Measurements from ENCODE around the gene LDB2.

LDB2 gene

GRCh38 chr4:16788868-16789267, 109.6 kb downstream of the LDB2 start:
- no peak overlapping the region for H3K4me3 ChIP-seq (ENCODE audit: insufficient read depth, low read depth, low read length, poor library complexity, severe bottlenecking)
- H3K27me3 ChIP-seq (replicated peaks; ENCODE audit: control insufficient read depth, insufficient read depth, low read length, poor library complexity, severe bottlenecking) = no peaks in the 10 kb centered on the region
- H3K27ac ChIP-seq (ENCODE audit: insufficient read depth, low read length, poor library complexity, severe bottlenecking) = no peak overlapping the region
- no peaks in the 10 kb centered on the region for H3K9me3 ChIP-seq (ENCODE audit: control insufficient read depth, low read length)
- no peaks in the 10 kb centered on the region for H3K36me3 ChIP-seq (ENCODE audit: control insufficient read depth, insufficient read depth, low read length)
- H3K4me1 ChIP-seq (ENCODE audit: control insufficient read depth, insufficient read depth, low read length, poor library complexity, severe bottlenecking) = no peaks in the 10 kb centered on the region
- DNase-seq = no peak

- no peak overlapping the region for H3K4me3 ChIP-seq (ENCODE audit: insufficient read depth, low read depth, low read length, poor library complexity, severe bottlenecking)
- H3K36me3 ChIP-seq (ENCODE audit: control insufficient read depth, insufficient read depth, low read length) = no peaks in the 10 kb centered on the region
- no peaks in the 10 kb centered on the region for H3K27me3 ChIP-seq (replicated peaks; ENCODE audit: control insufficient read depth, insufficient read depth, low read length, poor library complexity, severe bottlenecking)
- DNase-seq = no peak
- H3K27ac ChIP-seq (ENCODE audit: insufficient read depth, low read length, poor library complexity, severe bottlenecking) = no peak overlapping the region
- H3K4me1 ChIP-seq (ENCODE audit: control insufficient read depth, insufficient read depth, low read length, poor library complexity, severe bottlenecking) = no peaks in the 10 kb centered on the region
- no peaks in the 10 kb centered on the region for H3K9me3 ChIP-seq (ENCODE audit: control insufficient read depth, low read length)
Measured at GRCh38 chr4:16785793-16786527, 112.5 kb downstream of the LDB2 start.

GRCh38 chr4:16783119-16783518, 115.3 kb downstream of the LDB2 start:
- no peaks in the 10 kb centered on the region for H3K36me3 ChIP-seq (ENCODE audit: control insufficient read depth, insufficient read depth, low read length)
- DNase-seq = no peak
- no peaks in the 10 kb centered on the region for H3K27me3 ChIP-seq (replicated peaks; ENCODE audit: control insufficient read depth, insufficient read depth, low read length, poor library complexity, severe bottlenecking)
- H3K9me3 ChIP-seq (ENCODE audit: control insufficient read depth, low read length) = no peaks in the 10 kb centered on the region
- no peak overlapping the region for H3K27ac ChIP-seq (ENCODE audit: insufficient read depth, low read length, poor library complexity, severe bottlenecking)
- H3K4me1 ChIP-seq (ENCODE audit: control insufficient read depth, insufficient read depth, low read length, poor library complexity, severe bottlenecking) = no peaks in the 10 kb centered on the region
- H3K4me3 ChIP-seq (ENCODE audit: insufficient read depth, low read depth, low read length, poor library complexity, severe bottlenecking) = no peak overlapping the region

- Histone ChIP-seq H3K9me3 (ENCODE audit: control insufficient read depth, low read length) (no peaks in the 10 kb centered on the region), H3K4me3 (ENCODE audit: insufficient read depth, low read depth, low read length, poor library complexity, severe bottlenecking) (no peak overlapping the region), H3K27me3 (replicated peaks; ENCODE audit: control insufficient read depth, insufficient read depth, low read length, poor library complexity, severe bottlenecking) (no peaks in the 10 kb centered on the region), H3K27ac (ENCODE audit: insufficient read depth, low read length, poor library complexity, severe bottlenecking) (no peak overlapping the region), H3K36me3 (ENCODE audit: control insufficient read depth, insufficient read depth, low read length) (no peaks in the 10 kb centered on the region), H3K4me1 (ENCODE audit: control insufficient read depth, insufficient read depth, low read length, poor library complexity, severe bottlenecking) (no peaks in the 10 kb centered on the region)
- no peak for DNase-seq
Measured at GRCh38 chr4:16779028-16779675, 119.3 kb downstream of the LDB2 start.

GRCh38 chr4:16777726-16778125, 120.7 kb downstream of the LDB2 start:
- H3K27ac ChIP-seq (ENCODE audit: insufficient read depth, low read length, poor library complexity, severe bottlenecking) = no peak overlapping the region
- no peak overlapping the region for H3K4me3 ChIP-seq (ENCODE audit: insufficient read depth, low read depth, low read length, poor library complexity, severe bottlenecking)
- DNase-seq = no peak

GRCh38 chr4:16775411-16776154, 122.9 kb downstream of the LDB2 start:
- Histone ChIP-seq H3K27ac (ENCODE audit: insufficient read depth, low read length, poor library complexity, severe bottlenecking) (no peak overlapping the region), H3K4me1 (ENCODE audit: control insufficient read depth, insufficient read depth, low read length, poor library complexity, severe bottlenecking) (no peaks in the 10 kb centered on the region), H3K27me3 (replicated peaks; ENCODE audit: control insufficient read depth, insufficient read depth, low read length, poor library complexity, severe bottlenecking) (no peaks in the 10 kb centered on the region), H3K36me3 (ENCODE audit: control insufficient read depth, insufficient read depth, low read length) (no peaks in the 10 kb centered on the region), H3K4me3 (ENCODE audit: insufficient read depth, low read depth, low read length, poor library complexity, severe bottlenecking) (no peak overlapping the region), H3K9me3 (ENCODE audit: control insufficient read depth, low read length) (no peaks in the 10 kb centered on the region)
- no peak for DNase-seq

More at GRCh38 chr4:16777726-16778125, 120.7 kb downstream of the LDB2 start:
- H3K9me3 ChIP-seq (ENCODE audit: control insufficient read depth, low read length) = no peaks in the 10 kb centered on the region
- H3K4me1 ChIP-seq (ENCODE audit: control insufficient read depth, insufficient read depth, low read length, poor library complexity, severe bottlenecking) = no peaks in the 10 kb centered on the region
- H3K36me3 ChIP-seq (ENCODE audit: control insufficient read depth, insufficient read depth, low read length) = no peaks in the 10 kb centered on the region
- no peaks in the 10 kb centered on the region for H3K27me3 ChIP-seq (replicated peaks; ENCODE audit: control insufficient read depth, insufficient read depth, low read length, poor library complexity, severe bottlenecking)

- DNase-seq = no peak
- H3K36me3 ChIP-seq (ENCODE audit: control insufficient read depth, insufficient read depth, low read length) = no peaks in the 10 kb centered on the region
- no peaks in the 10 kb centered on the region for H3K27me3 ChIP-seq (replicated peaks; ENCODE audit: control insufficient read depth, insufficient read depth, low read length, poor library complexity, severe bottlenecking)
- no peaks in the 10 kb centered on the region for H3K4me1 ChIP-seq (ENCODE audit: control insufficient read depth, insufficient read depth, low read length, poor library complexity, severe bottlenecking)
- no peak overlapping the region for H3K4me3 ChIP-seq (ENCODE audit: insufficient read depth, low read depth, low read length, poor library complexity, severe bottlenecking)
- no peaks in the 10 kb centered on the region for H3K9me3 ChIP-seq (ENCODE audit: control insufficient read depth, low read length)
- H3K27ac ChIP-seq (ENCODE audit: insufficient read depth, low read length, poor library complexity, severe bottlenecking) = no peak overlapping the region
Measured at GRCh38 chr4:16772366-16772850, 126.0 kb downstream of the LDB2 start.

- Histone ChIP-seq H3K4me1 (ENCODE audit: control insufficient read depth, insufficient read depth, low read length, poor library complexity, severe bottlenecking) (no peaks in the 10 kb centered on the region), H3K4me3 (ENCODE audit: insufficient read depth, low read depth, low read length, poor library complexity, severe bottlenecking) (no peak overlapping the region), H3K27me3 (replicated peaks; ENCODE audit: control insufficient read depth, insufficient read depth, low read length, poor library complexity, severe bottlenecking) (no peaks in the 10 kb centered on the region), H3K36me3 (ENCODE audit: control insufficient read depth, insufficient read depth, low read length) (no peaks in the 10 kb centered on the region), H3K9me3 (ENCODE audit: control insufficient read depth, low read length) (no peaks in the 10 kb centered on the region), H3K27ac (ENCODE audit: insufficient read depth, low read length, poor library complexity, severe bottlenecking) (no peak overlapping the region)
- no peak for DNase-seq
Measured at GRCh38 chr4:16770710-16771285, 127.6 kb downstream of the LDB2 start.

GRCh38 chr4:16767861-16768260, 130.6 kb downstream of the LDB2 start:
- no peak for DNase-seq
- H3K9me3 ChIP-seq (ENCODE audit: control insufficient read depth, low read length) = no peaks in the 10 kb centered on the region
- H3K27me3 ChIP-seq (replicated peaks; ENCODE audit: control insufficient read depth, insufficient read depth, low read length, poor library complexity, severe bottlenecking) = no peaks in the 10 kb centered on the region
- no peak overlapping the region for H3K4me3 ChIP-seq (ENCODE audit: insufficient read depth, low read depth, low read length, poor library complexity, severe bottlenecking)
- no peak overlapping the region for H3K27ac ChIP-seq (ENCODE audit: insufficient read depth, low read length, poor library complexity, severe bottlenecking)
- no peaks in the 10 kb centered on the region for H3K4me1 ChIP-seq (ENCODE audit: control insufficient read depth, insufficient read depth, low read length, poor library complexity, severe bottlenecking)
- H3K36me3 ChIP-seq (ENCODE audit: control insufficient read depth, insufficient read depth, low read length) = no peaks in the 10 kb centered on the region
